Activated CD4-positive, alpha-beta T cell treated with anti-CD3 and anti-CD28 coated beads for 1 hour (primary cell): ENCODE data around the gene DNAL1.
"Not testable (repeated sequence)": the region's sequence is repeated elsewhere in the genome, so short reads cannot be mapped to it uniquely, and the experiment has no call there.

Experiments
- DNase-seq: peaks from one replicate; pipeline ENCODE4 v3.0.0-alpha.2; 2020

Gene DNAL1

DNA sequence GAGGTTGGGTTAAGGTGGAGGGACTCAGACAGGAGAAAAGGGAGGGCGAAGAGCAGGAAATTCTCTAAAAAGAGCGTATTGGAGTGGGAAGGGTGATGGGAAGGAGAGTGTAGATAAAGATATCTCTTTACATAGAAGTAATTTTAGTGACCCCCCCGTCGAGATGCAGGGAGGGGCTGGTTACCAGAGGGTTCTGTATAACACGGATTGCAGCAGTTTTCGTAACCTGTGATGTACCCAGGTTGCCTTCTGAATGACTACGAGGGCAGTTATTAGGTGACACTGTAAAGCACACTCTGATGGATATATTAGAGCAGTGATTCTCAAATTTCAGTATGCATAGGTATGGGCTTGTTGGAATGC, 443 bp downstream of the DNAL1 start:
- DNase-seq: no peak

DNA sequence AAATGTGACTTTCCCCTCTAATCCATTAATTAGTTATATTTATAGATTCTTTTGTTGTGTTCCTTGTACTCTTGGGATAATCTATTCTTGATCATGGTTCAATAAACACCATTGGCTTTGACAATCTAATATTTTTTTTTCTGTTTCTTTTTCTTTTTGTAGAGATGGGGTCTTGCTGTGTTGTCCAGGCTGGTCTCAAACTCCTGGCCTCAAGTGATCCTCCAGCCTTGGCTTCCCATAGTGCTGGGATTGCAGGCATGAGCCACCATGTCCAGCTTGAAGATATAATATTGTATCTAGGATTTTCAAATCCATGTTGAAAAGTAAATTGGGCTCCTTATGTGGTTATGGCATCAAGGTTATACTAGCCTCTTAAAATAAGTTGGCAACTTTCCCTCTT, 6.2 kb downstream of the DNAL1 start:
- no peak for DNase-seq

DNA sequence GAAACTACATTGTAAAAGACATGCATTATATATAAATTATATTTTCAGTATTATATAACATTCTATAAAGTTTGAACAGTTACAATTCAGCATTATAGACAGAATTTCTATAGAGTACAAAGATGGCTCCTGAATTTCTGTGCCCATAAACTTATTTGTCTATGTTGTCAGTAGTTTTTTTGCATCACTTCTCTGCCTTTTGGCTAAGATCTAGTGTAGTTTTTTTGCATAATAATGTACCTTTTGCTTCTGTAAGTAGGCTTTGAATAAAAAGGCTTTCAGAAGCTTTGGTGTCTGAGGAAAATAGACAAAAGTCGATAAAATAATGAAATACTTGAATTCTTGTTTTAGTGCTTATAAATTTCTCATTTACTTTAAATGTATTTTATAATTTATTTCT, 11.1 kb downstream of the DNAL1 start:
- DNase-seq: no peak

DNA sequence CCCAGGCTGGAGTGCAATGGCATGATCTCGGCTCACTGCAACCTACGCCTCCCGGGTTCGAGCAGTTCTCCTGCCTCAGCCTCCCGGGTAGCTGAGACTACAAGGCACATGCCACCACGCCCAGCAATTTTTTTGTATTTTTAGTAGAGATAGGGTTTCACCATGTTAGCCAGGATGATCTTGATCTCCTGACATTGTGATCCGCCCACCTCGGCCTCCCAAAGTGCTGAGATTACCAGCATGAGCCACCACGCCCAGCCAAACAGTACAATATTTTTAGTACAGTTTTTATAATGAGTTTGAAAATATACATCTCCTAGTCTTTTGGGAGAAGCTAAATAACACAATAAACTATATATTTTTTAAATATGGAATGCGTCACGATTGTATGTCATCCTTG, 14.4 kb downstream of the DNAL1 start:
- DNase-seq: not testable (repeated sequence)

DNA sequence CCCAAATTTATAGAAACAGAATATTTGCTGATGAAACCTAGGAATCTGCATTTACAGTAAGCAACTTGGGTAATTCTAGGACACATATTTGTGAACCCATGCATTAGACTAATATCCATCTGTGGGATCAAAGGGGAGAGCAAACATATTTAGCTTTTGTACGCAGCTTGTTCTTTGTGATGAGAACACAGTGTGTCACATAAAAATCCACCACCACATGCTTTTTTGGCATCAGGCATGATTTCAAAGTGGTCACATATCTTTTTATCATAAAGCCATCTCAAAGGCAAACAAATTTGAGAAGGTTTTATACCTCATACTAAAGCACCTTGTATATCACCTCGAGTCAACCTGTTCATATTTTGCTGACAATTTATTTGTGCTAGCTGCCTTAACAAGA, 15.7 kb downstream of the DNAL1 start:
- no peak for DNase-seq

DNA sequence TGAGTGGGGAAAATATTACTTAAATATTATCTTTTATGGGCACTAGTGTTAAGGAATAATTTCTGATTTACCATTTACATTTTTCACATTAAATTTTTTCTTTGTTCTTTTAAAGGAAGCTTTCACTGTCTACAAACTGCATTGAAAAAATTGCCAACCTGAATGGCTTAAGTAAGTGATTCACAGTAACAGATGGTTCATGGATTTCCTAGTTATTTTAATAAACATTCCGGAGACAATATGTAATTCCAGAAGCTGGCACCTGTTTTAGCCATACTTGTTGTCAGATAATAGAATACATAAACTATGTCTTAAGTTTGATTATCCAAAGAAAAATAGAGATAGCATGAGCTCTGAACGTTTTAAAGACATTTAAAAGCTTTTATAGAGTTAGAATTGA, 17.1 kb downstream of the DNAL1 start:
- no peak for DNase-seq

DNA sequence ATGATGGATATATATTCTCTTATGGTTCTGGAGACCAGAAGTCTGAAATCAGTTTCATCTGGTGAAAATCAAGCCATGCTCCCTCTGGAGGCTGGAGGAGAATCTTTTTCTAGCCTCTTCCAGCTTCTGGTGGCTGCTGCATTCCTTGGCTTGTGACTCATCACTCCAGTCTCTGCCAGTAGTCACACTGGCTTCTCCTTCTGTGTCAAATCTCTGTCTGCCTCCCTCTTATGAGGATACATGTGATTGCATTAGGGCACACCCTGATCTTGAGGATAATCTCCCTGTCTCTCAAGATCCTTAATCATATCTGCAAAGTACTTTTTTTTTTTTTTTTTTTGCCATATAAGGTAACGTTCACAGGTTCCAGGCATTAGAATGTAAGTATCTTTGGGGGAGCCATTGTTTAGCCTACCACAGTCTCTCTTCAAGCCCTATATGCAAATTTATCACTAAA, 17.7 kb downstream of the DNAL1 start:
- no peak for DNase-seq

DNA sequence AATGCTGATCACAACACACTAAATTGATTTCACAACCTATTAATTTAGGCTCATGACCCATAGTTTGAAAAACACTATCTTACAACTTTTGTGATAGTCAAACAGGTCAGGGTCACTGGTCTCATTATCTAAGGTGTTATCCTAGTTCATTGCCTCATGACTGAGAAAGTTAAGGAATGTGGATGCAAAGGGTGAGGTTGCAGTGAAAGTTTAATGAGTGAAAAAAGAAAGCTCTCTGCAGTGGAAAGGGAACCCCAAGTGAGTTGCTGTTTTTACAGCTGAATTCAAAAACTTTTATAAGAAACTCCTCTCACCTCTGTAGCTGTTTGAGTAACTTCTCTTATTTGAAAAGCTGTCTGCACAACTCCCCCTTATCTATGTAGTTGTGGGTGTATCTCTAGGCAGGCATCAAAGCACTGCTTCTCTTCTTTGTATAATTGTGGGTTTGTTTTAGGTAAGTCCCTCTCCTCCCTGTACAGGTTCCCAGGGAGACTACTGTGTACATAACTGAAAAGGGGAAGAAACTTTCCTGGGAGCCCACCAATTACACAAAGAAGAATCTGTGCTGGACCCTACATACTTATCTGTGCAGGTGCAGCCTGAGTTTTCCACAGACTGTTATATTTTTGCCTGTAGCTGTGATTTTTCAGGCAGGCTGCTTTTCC, 18.9 kb downstream of the DNAL1 start:
- no peak for DNase-seq

DNA sequence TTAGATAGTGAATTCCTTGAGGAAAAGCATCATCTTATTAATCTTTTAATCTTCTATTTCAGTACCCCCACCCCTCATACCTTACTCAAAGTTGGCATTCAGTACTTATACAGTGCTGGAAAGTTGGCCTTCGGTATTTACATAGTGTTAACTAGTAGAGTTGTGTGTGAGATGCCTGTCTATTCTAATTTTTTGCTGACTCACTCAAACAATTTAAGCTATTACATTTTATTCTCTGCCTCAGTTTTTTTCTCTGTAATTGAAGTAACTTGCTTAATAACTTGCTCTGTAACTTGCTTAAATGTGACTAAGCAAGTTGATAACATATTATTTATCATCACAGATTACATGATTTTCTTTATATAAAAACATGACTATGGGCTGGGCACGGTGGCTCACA, 20.3 kb downstream of the DNAL1 start:
- no peak for DNase-seq

DNA sequence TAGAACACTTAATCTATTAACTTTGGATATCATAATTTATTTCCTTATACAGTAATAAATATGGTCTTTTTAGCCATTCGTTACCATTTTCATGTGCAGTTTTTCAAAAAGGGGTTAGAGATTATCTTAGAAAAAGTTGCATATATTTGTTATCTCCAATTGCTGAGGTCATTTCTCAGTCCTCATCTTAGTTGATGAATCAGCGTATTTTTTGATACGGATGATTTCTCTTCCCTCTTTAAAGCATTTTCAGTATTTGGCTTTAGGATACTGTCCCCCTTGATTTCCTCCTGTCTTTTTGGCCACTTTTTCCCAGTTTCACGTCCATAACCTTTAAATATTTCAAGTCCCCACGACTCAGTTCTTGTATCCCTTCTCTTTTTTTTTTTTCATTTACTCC, 21.8 kb downstream of the DNAL1 start:
- DNase-seq: no peak

DNA sequence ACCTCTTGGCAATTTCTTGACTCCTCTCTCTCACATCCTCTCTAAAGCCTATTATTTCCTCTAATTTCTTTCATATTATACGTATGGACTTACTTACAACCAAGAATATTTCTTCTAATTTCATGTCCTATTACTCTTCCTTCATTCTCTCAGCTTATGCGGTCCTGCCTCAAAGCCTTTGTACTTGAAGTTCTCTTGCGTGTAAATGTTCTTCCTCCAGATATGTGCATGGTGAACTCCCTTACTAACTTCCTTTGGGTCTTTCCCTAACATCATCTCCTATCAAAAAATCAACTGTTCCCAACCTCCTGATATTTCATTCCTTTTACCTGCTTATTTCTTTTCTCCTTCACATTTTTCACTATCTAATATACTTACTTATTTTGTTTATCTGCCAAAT, 23.1 kb downstream of the DNAL1 start:
- no peak for DNase-seq

DNA sequence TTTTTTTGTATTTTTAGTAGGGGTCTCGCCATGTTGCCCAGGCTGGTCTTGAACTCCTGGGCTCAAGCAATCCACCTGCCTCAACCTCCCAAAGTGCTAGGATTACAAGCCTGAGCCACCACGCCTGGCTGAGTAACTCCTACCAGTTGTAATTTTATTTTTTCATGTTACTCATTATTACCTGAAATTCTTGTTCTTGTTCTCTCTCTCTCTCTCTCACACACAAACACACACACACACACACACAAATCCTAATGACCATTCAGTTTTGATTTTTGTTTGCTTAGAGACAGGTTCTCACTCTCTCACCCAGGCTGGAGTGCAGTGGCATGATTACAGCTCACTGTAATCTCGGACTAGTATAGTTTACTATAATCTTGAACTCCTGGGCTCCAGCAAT, 30.2 kb downstream of the DNAL1 start:
- no peak for DNase-seq

DNA sequence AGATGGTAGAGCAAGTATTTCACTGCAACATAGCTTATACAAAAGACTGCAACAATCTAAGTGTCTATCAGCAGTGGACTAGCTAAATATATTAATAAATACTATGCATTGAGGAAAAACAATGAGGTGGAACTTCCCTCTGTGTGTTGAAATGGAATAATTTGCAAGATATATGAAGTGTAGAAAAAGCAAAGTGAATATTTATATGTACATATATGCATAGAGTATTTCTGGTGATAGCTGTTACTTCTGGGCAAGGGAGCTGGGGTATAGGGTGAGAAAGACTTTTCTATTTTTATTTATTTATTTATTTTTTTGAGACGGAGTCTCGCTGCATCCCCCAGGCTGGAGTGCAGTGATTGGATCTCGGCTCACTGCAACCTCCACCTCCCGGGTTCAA, 33.9 kb downstream of the DNAL1 start:
- no peak for DNase-seq

DNA sequence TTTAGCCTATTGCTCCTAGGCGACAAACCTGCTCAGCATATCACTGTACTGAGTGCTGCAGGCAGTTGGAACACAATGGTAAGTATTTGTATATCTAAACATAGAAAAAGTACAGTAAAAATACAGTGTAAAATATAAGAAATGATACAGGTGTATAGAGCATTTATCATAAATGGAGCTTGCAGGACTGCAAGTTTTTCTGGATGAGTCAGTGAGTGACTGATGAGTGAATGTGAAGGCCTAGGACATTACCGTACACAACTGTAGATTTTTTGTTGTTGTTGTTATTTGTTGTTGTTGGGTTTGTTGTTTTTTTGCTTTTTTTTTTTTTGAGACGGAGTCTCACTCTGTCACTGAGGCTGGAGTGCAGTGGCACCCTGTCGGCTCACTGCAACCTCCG, 36.0 kb downstream of the DNAL1 start:
- no peak for DNase-seq

DNA sequence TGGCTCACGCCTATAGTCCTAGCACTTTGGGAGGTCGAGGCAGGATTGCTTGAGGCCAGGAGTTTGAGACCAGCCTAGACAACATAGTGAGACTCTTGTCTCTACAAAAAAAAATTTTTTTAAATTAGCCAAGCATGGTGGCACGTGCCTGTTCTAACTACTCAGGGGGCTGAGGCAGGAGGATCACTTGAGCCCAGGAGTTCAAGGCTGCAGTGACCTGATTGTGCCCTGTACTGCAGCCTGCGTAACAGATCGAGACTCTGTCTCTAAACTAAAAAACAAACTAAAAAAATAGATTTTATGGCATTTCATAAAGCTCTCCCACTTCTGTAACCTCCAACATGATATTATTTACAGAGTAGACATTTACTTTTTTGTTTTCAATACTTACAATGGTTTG, 39.8 kb downstream of the DNAL1 start:
- no peak for DNase-seq

DNA sequence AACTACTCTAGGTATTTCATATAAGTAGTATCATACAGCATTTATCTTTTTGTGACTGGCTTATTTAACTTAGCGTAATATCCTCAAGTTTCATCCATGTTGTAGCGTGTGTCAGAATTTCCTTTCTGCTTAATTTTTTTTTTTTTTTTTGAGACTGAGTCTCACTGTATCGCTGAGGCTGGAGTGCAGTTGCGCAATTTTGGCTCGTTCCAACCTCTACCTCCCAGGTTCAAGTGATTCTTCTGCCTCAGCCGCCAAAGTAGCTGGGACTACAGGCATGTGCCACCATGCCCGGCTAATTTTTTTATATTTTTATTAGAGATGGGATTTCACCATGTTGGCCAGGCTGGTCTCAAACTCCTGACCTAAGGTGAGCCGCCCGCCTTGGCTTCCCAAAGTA, 40.5 kb downstream of the DNAL1 start:
- DNase-seq: no peak

DNA sequence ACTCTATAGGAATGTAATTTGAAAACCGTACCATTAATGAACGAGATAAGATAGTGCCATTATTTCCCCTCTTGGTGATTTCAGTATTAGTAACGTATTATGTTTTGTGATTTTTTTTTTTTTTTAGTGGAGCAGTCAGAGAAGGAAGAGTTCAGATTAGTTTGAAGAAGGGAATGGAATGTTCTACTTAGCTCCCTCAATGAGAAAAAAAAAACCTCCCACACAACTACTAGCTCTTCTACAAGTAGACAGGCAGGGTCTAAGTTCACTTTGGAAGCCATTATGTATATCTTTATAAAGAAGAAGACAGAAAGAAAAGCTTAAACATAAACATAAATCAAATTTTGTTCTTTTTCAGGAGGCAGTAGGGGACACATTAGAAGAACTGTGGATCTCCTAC, 42.1 kb downstream of the DNAL1 start:
- DNase-seq: no peak

DNA sequence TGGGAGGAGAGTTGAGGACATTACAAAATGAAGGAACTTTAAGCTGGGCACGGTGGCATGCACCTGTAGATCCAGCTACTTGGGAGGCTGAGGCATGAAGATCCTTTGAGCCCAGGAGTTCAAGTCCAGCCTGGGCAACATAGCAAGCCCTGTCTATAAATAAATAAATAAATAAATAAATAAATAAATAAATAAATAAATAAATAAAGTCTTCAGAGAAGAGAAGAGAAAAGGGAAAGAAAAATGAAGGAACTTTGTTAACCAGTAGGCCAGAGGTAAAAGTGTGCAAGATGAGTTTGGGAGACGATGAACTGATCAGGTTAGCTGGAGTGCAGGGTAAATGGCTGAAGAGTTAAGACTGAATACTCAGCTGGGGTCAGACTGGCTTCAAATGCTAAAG, 49.3 kb downstream of the DNAL1 start:
- no peak for DNase-seq

DNA sequence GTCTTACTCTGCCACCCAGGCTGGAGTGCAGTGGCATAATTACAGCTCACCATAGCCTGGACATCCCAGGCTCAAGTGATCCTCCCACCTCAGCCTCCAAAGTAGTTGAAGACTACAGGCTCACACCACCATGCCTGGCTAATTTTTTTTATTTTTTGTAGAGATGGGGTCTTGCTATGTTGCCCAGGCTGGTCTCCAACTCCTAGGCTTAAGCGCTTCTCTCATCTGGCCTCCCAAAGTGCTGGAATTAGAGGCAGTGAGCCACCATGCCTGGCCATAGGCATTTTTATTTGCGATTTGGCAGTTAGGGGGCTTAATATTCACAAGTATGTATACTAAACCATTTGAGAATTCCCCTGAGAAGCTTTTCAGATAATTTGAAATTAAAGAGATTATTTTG, 50.3 kb downstream of the DNAL1 start:
- DNase-seq: no peak

DNA sequence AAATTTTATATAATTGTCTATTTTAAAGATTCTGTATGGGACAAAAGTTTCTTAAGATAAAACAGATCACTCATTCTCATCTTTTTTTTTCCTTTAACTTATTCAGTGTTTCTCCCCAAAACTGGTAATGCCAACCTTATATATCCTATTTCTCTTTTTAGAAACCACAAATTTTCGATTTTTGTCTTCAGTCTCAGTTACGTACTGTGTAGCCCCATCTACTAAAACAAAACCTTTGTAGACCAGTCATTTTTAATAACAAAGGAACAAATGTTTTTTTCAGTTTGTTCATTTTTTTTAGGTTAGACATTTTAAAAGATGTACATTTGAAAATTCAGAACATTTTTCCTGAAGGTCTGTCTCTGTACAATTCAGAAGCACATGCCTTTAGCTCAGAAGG, 51.2 kb downstream of the DNAL1 start:
- DNase-seq: no peak

DNA sequence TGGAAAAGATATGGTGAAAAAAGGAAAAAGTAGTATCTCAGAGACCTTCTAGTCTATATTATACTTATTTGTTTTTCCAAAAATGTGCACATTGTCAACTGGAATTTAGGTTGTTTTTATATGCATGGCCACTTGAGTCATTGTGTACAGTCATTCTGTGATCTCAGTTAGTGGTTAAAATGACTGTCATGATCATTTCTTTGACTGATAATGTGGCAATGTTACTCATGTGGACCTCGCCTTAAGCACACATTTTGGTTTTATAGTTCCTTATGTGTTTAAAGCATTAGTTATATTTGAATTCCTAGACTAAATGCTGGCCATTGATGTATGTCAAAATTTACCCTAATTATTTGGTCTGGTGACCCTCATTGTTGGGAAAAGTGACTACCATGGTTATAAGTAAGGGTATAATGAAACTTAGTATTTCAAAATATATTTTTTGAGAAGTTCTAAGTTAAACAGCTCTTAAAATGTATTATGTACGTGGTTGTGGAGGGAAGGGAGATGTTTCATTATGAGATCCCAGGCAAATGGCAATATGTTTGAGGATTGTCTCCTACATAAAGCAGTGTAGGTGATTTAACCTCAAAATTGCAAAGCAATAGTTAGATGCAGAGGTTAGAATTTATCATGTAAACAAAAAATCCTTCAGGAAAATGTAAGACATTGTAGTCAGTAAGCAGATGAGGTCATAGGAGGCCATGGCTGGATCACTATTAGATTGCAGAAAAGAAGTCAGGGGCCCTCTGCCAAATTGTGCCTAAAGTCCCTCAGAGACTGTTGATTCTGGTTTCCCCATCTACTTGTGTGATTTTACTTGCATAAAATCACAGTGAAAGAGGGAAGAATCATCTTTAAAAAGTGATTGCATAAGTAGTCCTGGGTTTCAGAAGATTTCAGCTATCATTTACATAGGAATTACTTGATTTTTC, 51.9 kb downstream of the DNAL1 start:
- no peak for DNase-seq

DNA sequence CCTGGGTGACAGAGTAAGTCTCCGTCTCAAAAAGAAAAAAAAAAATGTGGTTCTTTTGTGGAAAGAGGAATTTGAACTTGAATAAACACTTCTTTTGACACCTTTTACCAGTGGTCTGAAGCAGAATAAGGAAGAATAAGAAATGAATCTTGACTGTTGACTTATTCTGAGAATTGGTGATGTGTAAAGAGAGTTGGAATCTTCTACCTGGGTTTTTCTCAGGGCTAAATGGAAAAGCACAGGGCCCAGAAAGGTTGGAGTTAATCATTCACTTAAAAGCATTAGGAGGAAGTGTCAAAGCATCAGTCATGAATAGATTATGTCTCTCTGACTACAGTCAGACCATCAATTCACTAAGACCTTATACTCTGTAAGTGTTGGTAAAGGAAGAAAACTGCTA, 55.5 kb downstream of the DNAL1 start:
- DNase-seq: no peak

DNA sequence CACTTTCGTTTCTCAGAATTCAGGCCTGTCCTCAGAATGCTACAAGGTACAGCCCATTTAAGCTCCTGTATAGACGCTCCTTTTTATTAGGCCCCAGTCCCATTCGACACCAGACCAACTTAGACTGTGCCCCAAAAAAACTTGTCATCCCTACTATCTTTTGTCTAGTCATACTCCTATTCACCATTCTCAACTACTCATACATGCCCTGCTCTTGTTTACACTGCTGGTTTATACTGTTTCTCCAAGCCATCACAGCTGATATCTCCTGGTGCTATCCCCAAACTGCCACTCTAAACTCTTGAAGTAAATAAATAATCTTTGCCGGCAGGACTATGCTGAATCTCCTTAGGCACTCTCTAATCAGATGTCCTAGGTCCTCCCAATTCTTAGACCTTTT, 63.3 kb downstream of the DNAL1 start:
- DNase-seq: not testable (repeated sequence)

DNA sequence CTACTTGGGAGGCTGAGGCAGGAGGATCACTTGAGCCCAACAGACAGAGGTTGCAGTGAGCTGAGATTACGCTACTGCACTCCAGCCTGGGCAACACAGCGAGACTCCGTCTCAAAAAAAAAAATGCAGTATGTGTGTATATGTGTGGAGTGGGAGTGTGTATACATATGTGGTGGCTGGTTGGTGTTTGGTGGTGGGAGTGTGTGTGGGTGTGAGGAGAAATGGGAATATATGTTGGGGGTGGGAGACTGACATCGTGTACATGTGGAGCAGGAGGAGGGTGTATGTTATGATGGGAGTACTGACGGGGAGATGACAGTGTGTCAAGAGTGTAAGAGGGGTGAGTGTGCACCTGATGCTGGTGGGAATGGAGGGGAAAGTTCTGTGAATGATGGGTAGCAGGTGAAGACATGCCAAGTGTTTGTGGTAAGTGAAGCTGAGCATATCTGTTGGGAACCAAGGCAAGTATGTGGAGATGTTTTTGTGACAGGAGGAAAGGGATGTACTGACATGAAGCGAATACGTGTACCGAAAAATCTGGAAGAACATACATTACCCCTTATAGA, 65.2 kb downstream of the DNAL1 start:
- no peak for DNase-seq
